Measurements from ENCODE around the gene SLC25A14.

Gene SLC25A14

GRCh38 chrX:130386408-130386808, 46.7 kb downstream of the SLC25A14 start:
- no peak for DNase-seq (ENCODE audit: insufficient read length)
- FAIRE-seq: no peak
- TF ChIP-seq TAF1 (IDR thresholded peaks at IDR 0.05; ENCODE audit: borderline replicate concordance, low read depth, low read length) (no peak), POLR2AphosphoS5 (IDR thresholded peaks at IDR 0.05; ENCODE audit: low read depth, low read length) (no peak)

- DNase-seq (ENCODE audit: insufficient read length) (no peak), FAIRE-seq (no peak)
- TF ChIP-seq POLR2AphosphoS5 (IDR thresholded peaks at IDR 0.05; ENCODE audit: low read depth, low read length) (no peak), POLR2A (IDR thresholded peaks at IDR 0.05; ENCODE audit: low read depth, low read length) (no peak), TAF1 (IDR thresholded peaks at IDR 0.05; ENCODE audit: borderline replicate concordance, low read depth, low read length) (no peak)
Observed at GRCh38 chrX:130393451-130394074, 53.8 kb downstream of the SLC25A14 start.

- FAIRE-seq: no peak
- TF ChIP-seq POLR2A (IDR thresholded peaks at IDR 0.05; ENCODE audit: low read depth, low read length) (no peak), POLR2AphosphoS5 (IDR thresholded peaks at IDR 0.05; ENCODE audit: low read depth, low read length) (no peak), TAF1 (IDR thresholded peaks at IDR 0.05; ENCODE audit: borderline replicate concordance, low read depth, low read length) (no peak)
Observed at GRCh38 chrX:130395341-130395740, 55.6 kb downstream of the SLC25A14 start.

GRCh38 chrX:130401415-130402207, 61.9 kb downstream of the SLC25A14 start, which contains the start of gene RBMX2:
TSS of gene RBMX2 (plus strand) at chrX:130401987. CDS start at chrX:130402033, 46 bp downstream.
- FAIRE-seq (peak; percentile 90), DNase-seq (ENCODE audit: insufficient read length) (peak; percentile 72)
- TF ChIP-seq POLR2A (IDR thresholded peaks at IDR 0.05; ENCODE audit: low read depth, low read length) (peak; percentile 73), TAF1 (IDR thresholded peaks at IDR 0.05; ENCODE audit: borderline replicate concordance, low read depth, low read length) (no peak), POLR2AphosphoS5 (IDR thresholded peaks at IDR 0.05; ENCODE audit: low read depth, low read length) (peak; percentile 69)

More at GRCh38 chrX:130395341-130395740, 55.6 kb downstream of the SLC25A14 start:
- no peak for DNase-seq (ENCODE audit: insufficient read length)

GRCh38 chrX:130402208-130402684, 62.5 kb downstream of the SLC25A14 start:
- DNase-seq (ENCODE audit: insufficient read length) (no peak), FAIRE-seq (no peak)
- TF ChIP-seq POLR2AphosphoS5 (IDR thresholded peaks at IDR 0.05; ENCODE audit: low read depth, low read length) (no peak), TAF1 (IDR thresholded peaks at IDR 0.05; ENCODE audit: borderline replicate concordance, low read depth, low read length) (no peak), POLR2A (IDR thresholded peaks at IDR 0.05; ENCODE audit: low read depth, low read length) (no peak)

GRCh38 chrX:130413415-130413814, 73.7 kb downstream of the SLC25A14 start:
- DNase-seq (ENCODE audit: insufficient read length): no peak
- no peak for FAIRE-seq

GRCh38 chrX:130414800-130415199, 75.1 kb downstream of the SLC25A14 start:
- FAIRE-seq (no peak), DNase-seq (ENCODE audit: insufficient read length) (no peak)
- no peak for TF ChIP-seq POLR2AphosphoS5 (IDR thresholded peaks at IDR 0.05; ENCODE audit: low read depth, low read length)
- TF ChIP-seq TAF1 (IDR thresholded peaks at IDR 0.05; ENCODE audit: borderline replicate concordance, low read depth, low read length): no peak
- no peak for TF ChIP-seq POLR2A (IDR thresholded peaks at IDR 0.05; ENCODE audit: low read depth, low read length)

More at GRCh38 chrX:130413415-130413814, 73.7 kb downstream of the SLC25A14 start:
- TF ChIP-seq POLR2AphosphoS5 (IDR thresholded peaks at IDR 0.05; ENCODE audit: low read depth, low read length): no peak
- TF ChIP-seq TAF1 (IDR thresholded peaks at IDR 0.05; ENCODE audit: borderline replicate concordance, low read depth, low read length): no peak
- TF ChIP-seq POLR2A (IDR thresholded peaks at IDR 0.05; ENCODE audit: low read depth, low read length): no peak

- DNase-seq (ENCODE audit: insufficient read length) (no peak), FAIRE-seq (no peak)
- TF ChIP-seq POLR2A (IDR thresholded peaks at IDR 0.05; ENCODE audit: low read depth, low read length) (no peak), TAF1 (IDR thresholded peaks at IDR 0.05; ENCODE audit: borderline replicate concordance, low read depth, low read length) (no peak), POLR2AphosphoS5 (IDR thresholded peaks at IDR 0.05; ENCODE audit: low read depth, low read length) (no peak)
Observed at GRCh38 chrX:130415201-130415600, 75.5 kb downstream of the SLC25A14 start.

- DNase-seq (ENCODE audit: insufficient read length): no peak
- TF ChIP-seq TAF1 (IDR thresholded peaks at IDR 0.05; ENCODE audit: borderline replicate concordance, low read depth, low read length): no peak
- no peak for TF ChIP-seq POLR2AphosphoS5 (IDR thresholded peaks at IDR 0.05; ENCODE audit: low read depth, low read length)
- no peak for TF ChIP-seq POLR2A (IDR thresholded peaks at IDR 0.05; ENCODE audit: low read depth, low read length)
- no peak for FAIRE-seq
Observed at GRCh38 chrX:130416785-130417184, 77.1 kb downstream of the SLC25A14 start.

- FAIRE-seq (no peak), DNase-seq (ENCODE audit: insufficient read length) (no peak)
- TF ChIP-seq POLR2AphosphoS5 (IDR thresholded peaks at IDR 0.05; ENCODE audit: low read depth, low read length): no peak
- no peak for TF ChIP-seq TAF1 (IDR thresholded peaks at IDR 0.05; ENCODE audit: borderline replicate concordance, low read depth, low read length)
- no peak for TF ChIP-seq POLR2A (IDR thresholded peaks at IDR 0.05; ENCODE audit: low read depth, low read length)
Observed at GRCh38 chrX:130418066-130418465, 78.3 kb downstream of the SLC25A14 start.

GRCh38 chrX:130418740-130419139, 79.0 kb downstream of the SLC25A14 start:
- FAIRE-seq: no peak

More at GRCh38 chrX:130418740-130419139, 79.0 kb downstream of the SLC25A14 start:
- TF ChIP-seq TAF1 (IDR thresholded peaks at IDR 0.05; ENCODE audit: borderline replicate concordance, low read depth, low read length): no peak
- TF ChIP-seq POLR2A (IDR thresholded peaks at IDR 0.05; ENCODE audit: low read depth, low read length): no peak
- no peak for TF ChIP-seq POLR2AphosphoS5 (IDR thresholded peaks at IDR 0.05; ENCODE audit: low read depth, low read length)
- no peak for DNase-seq (ENCODE audit: insufficient read length)

Data from GM12892 (cell line).